GM18526 (cell line): ENCODE data around the gene HTR7.

Source experiments
- POLR2A ChIP-seq: IDR thresholded peaks from 3 replicates; pipeline ENCODE4 v1.6.1; 2011; ENCODE audit not compliant: insufficient read length; ENCODE audit errors: extremely low read depth

The HTR7 gene

DNA sequence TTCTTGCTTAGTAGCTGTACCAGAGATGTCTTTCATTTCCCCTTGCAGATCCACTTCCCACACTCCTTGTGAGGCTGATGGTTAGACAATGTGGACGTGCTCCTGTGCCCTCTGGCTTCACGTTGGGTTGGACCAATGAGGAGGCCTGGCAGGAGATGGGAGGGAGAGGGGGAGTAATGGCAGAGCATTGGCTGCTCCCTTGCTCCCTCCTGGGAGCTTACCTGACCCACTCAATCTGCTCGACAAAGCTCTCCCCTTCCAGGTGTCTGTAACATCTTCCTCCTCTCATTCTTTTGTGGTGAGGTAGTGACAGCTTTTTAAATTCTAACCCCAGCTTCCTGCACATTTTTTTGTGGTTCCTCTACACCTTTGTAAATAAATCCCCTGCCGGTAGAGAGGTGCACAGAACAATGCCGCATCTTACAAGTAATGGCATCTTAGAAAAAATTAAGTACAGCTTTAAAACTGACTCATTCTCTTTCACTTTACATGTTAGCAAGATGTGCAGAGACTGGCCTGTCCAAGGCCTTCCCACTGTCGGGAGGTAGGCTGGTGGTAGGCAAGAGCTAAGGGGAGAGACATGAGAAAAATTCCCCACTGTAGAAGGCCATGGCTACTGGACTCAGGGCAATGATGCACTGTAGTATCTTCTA is 134.3 kb downstream of the HTR7 start:
- no peak for TF ChIP-seq POLR2A

DNA sequence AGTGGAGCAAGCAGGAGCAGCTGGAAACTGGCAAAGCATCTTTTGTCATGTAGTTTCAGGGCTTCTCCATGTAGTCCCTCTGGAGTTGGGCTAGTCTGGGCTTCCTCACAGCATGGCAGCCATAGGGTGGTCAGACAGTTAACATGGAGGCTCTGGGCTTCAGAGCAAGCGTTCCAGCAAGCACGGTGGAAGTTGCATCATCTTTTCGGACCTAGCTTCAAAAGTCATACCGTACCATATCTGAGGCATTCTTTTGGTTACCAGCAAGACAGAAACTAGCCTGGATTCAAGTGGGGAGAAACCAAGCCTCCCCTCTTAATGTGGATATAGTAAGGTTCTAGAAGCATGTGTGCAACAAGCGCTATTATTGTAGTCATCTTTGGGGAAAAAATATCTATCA is 135.0 kb downstream of the HTR7 start:
- TF ChIP-seq POLR2A, result no peak

DNA sequence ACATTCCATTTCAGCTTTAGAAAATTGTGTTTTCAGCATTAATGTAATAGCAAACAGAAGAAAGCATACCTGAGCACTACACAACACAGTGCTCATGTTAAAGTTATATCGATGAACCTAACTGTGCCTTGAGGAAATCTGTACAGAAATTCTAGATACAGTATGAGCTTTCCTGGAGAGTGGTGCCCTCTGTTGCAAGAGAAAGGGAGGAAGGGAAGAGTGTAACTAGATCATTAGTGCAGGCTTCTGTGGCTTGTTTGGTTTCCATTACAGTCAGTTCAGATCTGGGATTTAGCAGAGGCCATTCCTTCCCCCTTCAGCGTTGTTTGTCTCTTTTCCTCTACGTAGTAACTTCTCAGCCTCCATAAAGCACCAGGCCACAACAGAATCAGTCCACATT is 139.7 kb downstream of the HTR7 start:
- TF ChIP-seq POLR2A, result no peak

DNA sequence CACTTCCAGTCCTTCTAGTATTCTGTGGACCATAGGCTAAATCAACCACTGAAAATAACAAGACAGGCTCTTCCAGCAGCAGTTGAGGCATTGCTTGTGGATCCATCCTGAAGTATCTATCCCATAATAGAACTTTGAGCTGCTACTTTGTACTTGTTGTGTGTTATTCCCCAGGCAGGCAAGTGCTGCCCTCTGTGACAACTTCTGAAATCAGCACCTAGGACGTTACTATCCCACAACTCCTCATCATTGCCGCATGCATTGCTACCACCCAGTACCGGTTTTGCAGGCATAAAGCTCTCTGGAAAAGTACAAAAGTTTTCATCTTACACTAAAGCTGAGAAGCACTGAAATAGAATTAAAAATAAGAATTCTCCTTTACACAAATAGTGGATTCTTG is 145.3 kb downstream of the HTR7 start:
- no peak for TF ChIP-seq POLR2A

DNA sequence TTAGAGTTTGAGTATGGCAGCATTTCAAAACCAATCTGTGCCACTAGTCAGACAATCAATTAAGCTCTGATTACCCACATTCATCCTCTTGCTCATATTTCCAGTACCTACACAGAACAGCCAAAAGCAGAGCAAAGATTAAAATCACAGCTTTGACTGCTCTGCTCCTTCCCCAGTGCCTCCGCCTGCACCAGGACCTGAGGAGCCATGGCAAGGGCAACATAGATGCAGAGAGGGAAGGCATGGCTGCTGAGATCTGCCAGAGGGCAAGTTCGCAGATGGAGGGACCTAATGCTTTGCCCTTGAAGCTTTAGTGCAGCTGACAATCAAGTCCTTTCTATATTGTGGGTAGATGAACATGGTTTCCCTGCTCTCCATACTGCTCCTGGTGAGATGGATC is 148.1 kb downstream of the HTR7 start:
- no peak for TF ChIP-seq POLR2A

DNA sequence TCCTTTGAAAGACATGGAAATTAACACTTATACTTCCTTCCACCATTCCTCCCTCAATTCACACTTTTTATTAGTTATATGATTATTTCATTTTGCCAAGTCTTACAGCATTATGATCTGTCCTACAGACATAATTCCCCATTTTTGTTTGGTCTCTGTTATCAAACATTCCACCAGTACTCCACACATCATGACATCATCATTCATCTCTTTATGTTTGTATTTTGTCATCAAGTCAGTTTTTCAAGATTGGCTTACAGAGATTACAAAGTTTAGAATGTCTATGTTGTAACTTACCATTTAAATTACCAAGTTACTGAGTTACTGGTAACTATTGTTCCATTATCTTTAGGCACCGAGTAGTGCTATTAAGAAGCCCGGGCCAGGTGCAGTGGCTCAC is 150.2 kb downstream of the HTR7 start:
- TF ChIP-seq POLR2A, result no peak

DNA sequence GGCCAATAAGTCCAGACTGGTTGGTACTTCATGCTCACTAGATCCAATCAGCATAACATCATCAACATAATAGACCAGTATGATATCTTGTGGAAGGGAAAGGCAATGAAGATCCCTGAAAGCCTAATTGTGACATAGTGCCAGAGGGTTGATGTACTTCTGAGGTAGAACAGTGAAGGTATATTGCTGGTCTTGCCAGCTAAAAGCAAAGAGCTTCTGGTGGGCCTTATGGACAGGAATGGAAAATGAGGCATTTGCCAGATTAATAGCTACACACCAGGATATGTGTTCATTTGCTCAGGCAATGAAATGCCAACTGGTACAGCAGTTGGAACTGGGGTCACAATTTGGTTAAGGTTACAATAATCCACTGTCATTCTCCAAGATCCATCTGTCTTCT is 156.4 kb downstream of the HTR7 start:
- TF ChIP-seq POLR2A, result no peak

DNA sequence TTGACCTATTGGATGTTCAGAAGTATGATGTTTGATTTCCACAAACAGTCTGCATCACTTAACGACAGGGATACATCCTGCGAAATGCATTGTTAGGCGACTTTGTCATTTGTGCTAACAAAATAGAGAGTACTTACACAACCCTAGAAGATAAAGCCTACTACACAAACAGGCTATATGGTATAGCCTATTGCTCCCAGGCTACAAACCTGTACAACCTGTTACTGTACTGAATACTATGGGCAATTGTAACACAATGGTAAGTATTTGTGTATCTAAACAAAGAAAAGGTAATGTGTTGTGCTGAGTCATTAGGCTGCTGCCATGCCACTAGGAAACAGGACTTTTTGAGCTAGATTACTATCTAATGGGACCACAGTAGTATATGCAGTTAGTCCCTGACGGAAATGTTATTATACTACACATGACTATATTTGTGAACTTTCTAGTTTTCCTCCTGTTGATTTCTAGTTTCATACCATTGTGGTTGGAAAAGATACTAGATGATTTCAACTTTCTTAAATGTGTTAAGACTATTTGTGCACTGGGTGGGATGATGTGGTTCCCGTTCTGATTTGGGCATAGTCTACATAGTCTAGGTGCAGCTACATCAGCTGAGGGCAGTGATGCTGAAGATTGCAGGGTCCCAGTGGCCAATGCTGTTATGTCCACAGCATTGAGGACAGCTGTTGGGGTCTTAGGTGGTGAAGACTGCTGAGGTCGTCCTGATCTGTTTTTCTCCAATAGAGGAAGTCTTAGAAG is 161.7 kb downstream of the HTR7 start:
- TF ChIP-seq POLR2A, result no peak
